ENCODE measurements around the gene ATP5MC2. TPM values are rescaled to one million over a fixed set of nuclear protein-coding genes. Genes with fewer than 3 reads are reported as not detected.
A peak's percentile ranks its signal among the peaks of the same experiment; 100 is the strongest.

ATP5MC2 gene
- total and polyA plus RNA-seq, 7 experiments from 2014 or later, result 237 to 659 (median 287) TPM

GRCh38 chr12:53664936-53665335 is 10.9 kb downstream of the ATP5MC2 start:
- no peaks in the 10 kb centered on the region for H3K27me3 Mint-ChIP-seq
- H3K4me1 Mint-ChIP-seq, result peaks cover 0 to 4% (median under 1%) of the 10 kb centered on the region in 7 donors
- Histone ChIP-seq H3K36me3 (ENCODE audit: control insufficient read depth in 2 of 3, insufficient read depth in 3 of 3, low read length in 3 of 3) (peaks cover 21 to 69% (median 21%) of the 10 kb centered on the region in 3 experiments), H3K4me1 (ENCODE audit: control insufficient read depth in 2 of 2, insufficient read depth in 2 of 2, low read length in 2 of 2) (no peaks in the 10 kb centered on the region), H3K4me3 (ENCODE audit: low read length) (no peak overlapping the region), H3K27ac (ENCODE audit: low read depth, low read length) (no peak overlapping the region), H3K9me3 (ENCODE audit: control insufficient read depth in 2 of 3, low read length in 3 of 3) (no peaks in the 10 kb centered on the region), H3K27me3 (ENCODE audit: control insufficient read depth in 2 of 2, insufficient read depth in 2 of 2, low read length in 2 of 2) (no peaks in the 10 kb centered on the region)
- DNase-seq (no peak), ATAC-seq (no peak)
- H3K4me3 Mint-ChIP-seq, result no peak overlapping the region
- no peaks in the 10 kb centered on the region for H3K9me3 Mint-ChIP-seq
- peaks cover 10 to 36% (median 31%) of the 10 kb centered on the region in 5 donors for H3K36me3 Mint-ChIP-seq
- POLR2A ChIA-PET, result no interaction called here
- H3K27ac Mint-ChIP-seq, result peak overlapping the region in 1 of 9 donors; percentile 4
- CTCF ChIA-PET, result interaction anchor here (1.1 kb wide), 1 partner anchor 81 kb away, joined by 3 read pairs; no protein-coding TSS in a partner anchor
- intact Hi-C loops (cut with micrococcal nuclease), result no loop called here

- no peak overlapping the region for H3K4me3 Mint-ChIP-seq
- H3K4me3 ChIP-seq (ENCODE audit: low read length), result no peak overlapping the region
- H3K9me3 Mint-ChIP-seq, result no peaks in the 10 kb centered on the region
- no peaks in the 10 kb centered on the region for H3K27me3 Mint-ChIP-seq
- ATAC-seq (no peak), DNase-seq (no peak)
- no peaks in the 10 kb centered on the region for H3K27me3 ChIP-seq (ENCODE audit: control insufficient read depth in 2 of 2, insufficient read depth in 2 of 2, low read length in 2 of 2)
- no peaks in the 10 kb centered on the region for H3K9me3 ChIP-seq (ENCODE audit: control insufficient read depth in 2 of 3, low read length in 3 of 3)
- CTCF ChIA-PET, result no interaction called here
- peaks cover 10 to 29% (median 27%) of the 10 kb centered on the region in 5 donors for H3K36me3 Mint-ChIP-seq
- peaks cover 0 to 3% (median 0%) of the 10 kb centered on the region in 7 donors for H3K4me1 Mint-ChIP-seq
- H3K4me1 ChIP-seq (ENCODE audit: control insufficient read depth in 2 of 2, insufficient read depth in 2 of 2, low read length in 2 of 2), result no peaks in the 10 kb centered on the region
- POLR2A ChIA-PET, result interaction anchor here (0.7 kb wide), 1 partner anchor 21 kb away, joined by 3 read pairs; no protein-coding TSS in a partner anchor
- intact Hi-C loops (cut with micrococcal nuclease), result no loop called here
- peaks cover 13 to 61% (median 15%) of the 10 kb centered on the region in 3 experiments for H3K36me3 ChIP-seq (ENCODE audit: control insufficient read depth in 2 of 3, insufficient read depth in 3 of 3, low read length in 3 of 3)
- peak overlapping the region in 2 of 9 donors; percentile 4 to 51 for H3K27ac Mint-ChIP-seq
- no peak overlapping the region for H3K27ac ChIP-seq (ENCODE audit: low read depth, low read length)
These were observed 11.7 kb downstream of the ATP5MC2 start for GRCh38 chr12:53664191-53664590.

GRCh38 chr12:53660041-53660440 is 15.8 kb downstream of the ATP5MC2 start:
- ChIA-PET POLR2A (interaction anchor here (1.7 kb wide), 1 partner anchor 16 kb away, joined by 4 read pairs; the partner anchor contains the start of gene ATP5MC2), CTCF (no interaction called here)
- H3K36me3 ChIP-seq (ENCODE audit: control insufficient read depth in 2 of 3, insufficient read depth in 3 of 3, low read length in 3 of 3), result peaks cover 0 to 21% (median 6%) of the 10 kb centered on the region in 3 experiments
- Mint-ChIP-seq H3K27ac (no peak overlapping the region), H3K9me3 (no peaks in the 10 kb centered on the region), H3K36me3 (peaks cover 8 to 23% (median 14%) of the 10 kb centered on the region in 5 donors), H3K4me1 (peaks cover 0 to 3% (median 0%) of the 10 kb centered on the region in 7 donors), H3K4me3 (no peak overlapping the region), H3K27me3 (no peaks in the 10 kb centered on the region)
- H3K4me1 ChIP-seq (ENCODE audit: control insufficient read depth in 2 of 2, insufficient read depth in 2 of 2, low read length in 2 of 2), result no peaks in the 10 kb centered on the region
- no peaks in the 10 kb centered on the region for H3K27me3 ChIP-seq (ENCODE audit: control insufficient read depth in 2 of 2, insufficient read depth in 2 of 2, low read length in 2 of 2)
- intact Hi-C loops (cut with micrococcal nuclease), result no loop called here
- no peak overlapping the region for H3K4me3 ChIP-seq (ENCODE audit: low read length)
- no peaks in the 10 kb centered on the region for H3K9me3 ChIP-seq (ENCODE audit: control insufficient read depth in 2 of 3, low read length in 3 of 3)
- H3K27ac ChIP-seq (ENCODE audit: low read depth, low read length), result no peak overlapping the region
- DNase-seq (no peak), ATAC-seq (no peak)

DNA sequence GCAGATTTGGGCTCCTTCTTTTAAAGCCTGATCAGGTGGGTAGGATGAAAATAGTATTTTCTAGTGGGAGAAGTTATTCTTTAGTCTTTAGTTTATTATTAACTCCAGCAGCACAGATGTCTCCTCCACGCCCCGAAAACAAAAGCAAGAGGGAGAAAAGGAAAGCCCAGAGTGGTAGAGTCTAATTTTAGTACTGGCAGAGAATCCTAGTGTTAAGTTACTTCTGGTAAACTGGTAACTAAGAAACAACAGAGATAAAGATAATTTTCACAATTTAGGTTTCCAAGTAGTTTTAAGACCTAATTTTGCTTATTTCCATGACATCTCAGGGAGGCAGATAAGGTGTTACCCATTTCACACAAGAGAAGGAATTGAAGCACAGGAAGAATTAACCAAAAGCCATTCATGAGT is 16.3 kb downstream of the ATP5MC2 start:
- Histone ChIP-seq H3K4me1 (ENCODE audit: control insufficient read depth in 2 of 2, insufficient read depth in 2 of 2, low read length in 2 of 2) (no peaks in the 10 kb centered on the region), H3K36me3 (ENCODE audit: control insufficient read depth in 2 of 3, insufficient read depth in 3 of 3, low read length in 3 of 3) (peaks cover 0 to 17% (median 2%) of the 10 kb centered on the region in 3 experiments), H3K9me3 (ENCODE audit: control insufficient read depth in 2 of 3, low read length in 3 of 3) (no peaks in the 10 kb centered on the region), H3K27ac (ENCODE audit: low read depth, low read length) (no peak overlapping the region), H3K27me3 (ENCODE audit: control insufficient read depth in 2 of 2, insufficient read depth in 2 of 2, low read length in 2 of 2) (no peaks in the 10 kb centered on the region), H3K4me3 (ENCODE audit: low read length) (no peak overlapping the region)
- DNase-seq (no peak), ATAC-seq (no peak)
- H3K27me3 Mint-ChIP-seq, result no peaks in the 10 kb centered on the region
- H3K4me3 Mint-ChIP-seq, result no peak overlapping the region
- CTCF ChIA-PET, result no interaction called here
- no peak overlapping the region for H3K27ac Mint-ChIP-seq
- H3K36me3 Mint-ChIP-seq, result peaks cover 7 to 18% (median 12%) of the 10 kb centered on the region in 5 donors
- intact Hi-C loops (cut with micrococcal nuclease), result no loop called here
- H3K9me3 Mint-ChIP-seq, result no peaks in the 10 kb centered on the region
- POLR2A ChIA-PET, result interaction anchor here (0.9 to 1.7 kb wide), 2 partner anchors 16 to 150 kb away, joined by 4 read pairs; partner anchors contain the start of gene ATP5MC2
- H3K4me1 Mint-ChIP-seq, result peaks cover 0 to 3% (median 0%) of the 10 kb centered on the region in 7 donors

DNA sequence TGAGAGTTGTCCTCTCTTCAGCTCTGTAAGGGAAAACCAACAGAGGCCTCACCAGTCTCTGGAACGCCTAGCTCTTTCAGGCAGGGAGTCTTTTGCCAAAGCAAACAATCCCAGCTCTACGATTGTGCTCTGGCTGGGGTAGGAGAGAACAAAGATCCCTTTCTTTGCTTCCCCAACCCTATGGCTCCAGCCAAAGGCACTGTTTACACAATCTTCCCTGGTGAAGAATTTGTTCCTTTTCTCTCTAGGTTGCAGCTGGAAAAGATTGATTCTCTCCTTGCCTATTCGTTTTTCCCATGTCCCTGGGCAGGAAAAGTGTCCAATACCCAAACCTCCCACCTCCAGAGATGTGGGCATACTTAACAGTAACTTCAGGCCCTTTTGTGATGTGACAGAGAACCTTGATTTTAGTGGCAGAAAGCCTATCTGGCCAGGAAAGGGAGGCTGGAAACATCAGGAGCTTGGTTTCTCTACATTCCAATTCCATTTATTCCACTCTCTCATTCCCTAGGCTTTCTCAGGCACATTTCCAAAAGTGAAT is 16.8 kb downstream of the ATP5MC2 start:
- DNase-seq, result no peak
- intact Hi-C loops (cut with micrococcal nuclease), result no loop called here
- Mint-ChIP-seq H3K4me1 (peaks cover 0 to 3% (median 0%) of the 10 kb centered on the region in 7 donors), H3K4me3 (no peak overlapping the region), H3K9me3 (no peaks in the 10 kb centered on the region), H3K27ac (no peak overlapping the region), H3K27me3 (no peaks in the 10 kb centered on the region), H3K36me3 (peaks cover 3 to 14% (median 8%) of the 10 kb centered on the region in 5 donors)
- ATAC-seq, result no peak
- Histone ChIP-seq H3K9me3 (ENCODE audit: control insufficient read depth in 2 of 3, low read length in 3 of 3) (no peaks in the 10 kb centered on the region), H3K4me1 (ENCODE audit: control insufficient read depth in 2 of 2, insufficient read depth in 2 of 2, low read length in 2 of 2) (no peaks in the 10 kb centered on the region), H3K4me3 (ENCODE audit: low read length) (no peak overlapping the region), H3K27ac (ENCODE audit: low read depth, low read length) (no peak overlapping the region), H3K36me3 (ENCODE audit: control insufficient read depth in 2 of 3, insufficient read depth in 3 of 3, low read length in 3 of 3) (peaks cover 0 to 14% (median 0%) of the 10 kb centered on the region in 3 experiments), H3K27me3 (ENCODE audit: control insufficient read depth in 2 of 2, insufficient read depth in 2 of 2, low read length in 2 of 2) (no peaks in the 10 kb centered on the region)
- POLR2A ChIA-PET, result interaction anchor here (0.9 to 1.7 kb wide), 2 partner anchors 17 to 150 kb away, joined by 4 read pairs; partner anchors contain the start of gene ATP5MC2
- CTCF ChIA-PET, result interaction anchor here (0.6 kb wide), 1 partner anchor 139 kb away, joined by 3 read pairs; no protein-coding TSS in a partner anchor

GRCh38 chr12:53657041-53657440 is 18.8 kb downstream of the ATP5MC2 start:
- DNase-seq (no peak), ATAC-seq (no peak)
- Histone ChIP-seq H3K4me1 (ENCODE audit: control insufficient read depth in 2 of 2, insufficient read depth in 2 of 2, low read length in 2 of 2) (no peaks in the 10 kb centered on the region), H3K27me3 (ENCODE audit: control insufficient read depth in 2 of 2, insufficient read depth in 2 of 2, low read length in 2 of 2) (no peaks in the 10 kb centered on the region), H3K36me3 (ENCODE audit: control insufficient read depth in 2 of 3, insufficient read depth in 3 of 3, low read length in 3 of 3) (no peaks in the 10 kb centered on the region), H3K4me3 (ENCODE audit: low read length) (no peak overlapping the region), H3K27ac (ENCODE audit: low read depth, low read length) (no peak overlapping the region), H3K9me3 (ENCODE audit: control insufficient read depth in 2 of 3, low read length in 3 of 3) (no peaks in the 10 kb centered on the region)
- intact Hi-C loops (cut with micrococcal nuclease), result no loop called here
- H3K27me3 Mint-ChIP-seq, result no peaks in the 10 kb centered on the region
- peak overlapping the region in 1 of 9 donors; percentile 76 for H3K27ac Mint-ChIP-seq
- no peak overlapping the region for H3K4me3 Mint-ChIP-seq
- H3K9me3 Mint-ChIP-seq, result no peaks in the 10 kb centered on the region
- POLR2A ChIA-PET, result no interaction called here
- peaks cover 0 to 3% (median 0%) of the 10 kb centered on the region in 7 donors for H3K4me1 Mint-ChIP-seq
- peaks cover 0 to 4% (median 0%) of the 10 kb centered on the region in 5 donors for H3K36me3 Mint-ChIP-seq
- CTCF ChIA-PET, result no interaction called here

DNA sequence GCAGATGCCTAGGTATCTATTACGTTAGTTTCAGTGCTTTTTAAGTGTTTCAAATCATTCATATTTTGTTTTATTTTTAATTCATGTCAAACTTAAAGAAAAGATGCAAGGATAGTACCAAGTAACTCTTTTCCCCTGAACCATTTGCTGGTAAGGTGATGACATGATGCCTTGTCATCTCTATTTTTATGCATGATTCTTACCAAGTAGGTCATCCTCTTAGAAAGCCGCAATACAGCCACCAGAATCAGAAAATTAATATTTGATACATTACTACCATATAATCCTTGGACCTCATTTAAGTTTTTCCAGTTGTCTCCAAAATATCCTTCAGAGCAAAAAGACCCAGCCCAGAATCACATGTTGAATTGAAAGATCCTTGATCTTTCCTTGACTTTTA is 22.3 kb downstream of the ATP5MC2 start:
- Histone ChIP-seq H3K4me3 (ENCODE audit: low read length) (no peak overlapping the region), H3K27ac (ENCODE audit: low read depth, low read length) (no peak overlapping the region), H3K27me3 (ENCODE audit: control insufficient read depth in 2 of 2, insufficient read depth in 2 of 2, low read length in 2 of 2) (no peaks in the 10 kb centered on the region), H3K36me3 (ENCODE audit: control insufficient read depth in 2 of 3, insufficient read depth in 3 of 3, low read length in 3 of 3) (no peaks in the 10 kb centered on the region), H3K4me1 (ENCODE audit: control insufficient read depth in 2 of 2, insufficient read depth in 2 of 2, low read length in 2 of 2) (no peaks in the 10 kb centered on the region), H3K9me3 (ENCODE audit: control insufficient read depth in 2 of 3, low read length in 3 of 3) (no peaks in the 10 kb centered on the region)
- no peak overlapping the region for H3K4me3 Mint-ChIP-seq
- POLR2A ChIA-PET, result no interaction called here
- no peaks in the 10 kb centered on the region for H3K27me3 Mint-ChIP-seq
- no peak for DNase-seq
- no peak overlapping the region for H3K27ac Mint-ChIP-seq
- no peaks in the 10 kb centered on the region for H3K9me3 Mint-ChIP-seq
- CTCF ChIA-PET, result no interaction called here
- H3K36me3 Mint-ChIP-seq, result peaks cover 0 to 4% (median 0%) of the 10 kb centered on the region in 5 donors
- intact Hi-C loops (cut with micrococcal nuclease), result no loop called here
- ATAC-seq, result no peak
- no peaks in the 10 kb centered on the region for H3K4me1 Mint-ChIP-seq
